Measurements from ENCODE around the gene DBNL.

The DBNL gene

GRCh38 chr7:44062903-44063295 is 18.4 kb downstream of the DBNL start:
- DNase-seq (ENCODE audit: low spot score): no peak
- in situ Hi-C loops (cut with MboI; ENCODE audit: low sequenced_read_pairs, unreplicated experiment): no loop called here
- no peak for TF ChIP-seq CTCF (IDR thresholded peaks at IDR 0.05; ENCODE audit: borderline replicate concordance, control extremely low read depth, extremely low read depth, insufficient read depth, missing control alignments)

DNA sequence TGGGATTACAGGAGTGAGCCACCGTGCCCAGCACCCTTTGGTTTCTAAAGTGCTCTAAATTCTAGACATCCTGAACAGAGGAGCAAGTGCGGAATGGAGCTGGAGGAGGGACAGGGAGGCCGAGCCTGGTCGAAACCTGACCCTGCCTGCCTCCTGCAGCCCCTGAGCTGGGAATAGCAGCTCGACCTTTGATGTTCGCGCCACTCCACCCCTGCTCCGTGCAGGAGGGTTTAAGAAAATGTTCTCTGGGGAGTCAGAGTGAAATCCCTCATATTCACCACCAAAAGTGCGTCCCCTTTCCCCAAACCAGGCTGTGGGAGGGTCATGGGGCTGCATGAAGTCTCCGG is 19.0 kb downstream of the DBNL start:
- no peak for DNase-seq (ENCODE audit: low spot score)
- no peak for TF ChIP-seq CTCF (IDR thresholded peaks at IDR 0.05; ENCODE audit: borderline replicate concordance, control extremely low read depth, extremely low read depth, insufficient read depth, missing control alignments)

GRCh38 chr7:44063894-44064651 is 19.6 kb downstream of the DBNL start:
- in situ Hi-C loops (cut with MboI; ENCODE audit: low sequenced_read_pairs, unreplicated experiment): no loop called here
- no peak for TF ChIP-seq CTCF (IDR thresholded peaks at IDR 0.05; ENCODE audit: borderline replicate concordance, control extremely low read depth, extremely low read depth, insufficient read depth, missing control alignments)
- no peak for DNase-seq (ENCODE audit: low spot score)

More for the DNA sequence above, 19.0 kb downstream of the DBNL start:
- in situ Hi-C loops (cut with MboI; ENCODE audit: low sequenced_read_pairs, unreplicated experiment): no loop called here

- in situ Hi-C loops (cut with MboI; ENCODE audit: low sequenced_read_pairs, unreplicated experiment): no loop called here
- DNase-seq (ENCODE audit: low spot score): no peak
- TF ChIP-seq CTCF (IDR thresholded peaks at IDR 0.05; ENCODE audit: borderline replicate concordance, control extremely low read depth, extremely low read depth, insufficient read depth, missing control alignments): no peak
Measured at GRCh38 chr7:44064791-44065430, 20.4 kb downstream of the DBNL start.

DNA sequence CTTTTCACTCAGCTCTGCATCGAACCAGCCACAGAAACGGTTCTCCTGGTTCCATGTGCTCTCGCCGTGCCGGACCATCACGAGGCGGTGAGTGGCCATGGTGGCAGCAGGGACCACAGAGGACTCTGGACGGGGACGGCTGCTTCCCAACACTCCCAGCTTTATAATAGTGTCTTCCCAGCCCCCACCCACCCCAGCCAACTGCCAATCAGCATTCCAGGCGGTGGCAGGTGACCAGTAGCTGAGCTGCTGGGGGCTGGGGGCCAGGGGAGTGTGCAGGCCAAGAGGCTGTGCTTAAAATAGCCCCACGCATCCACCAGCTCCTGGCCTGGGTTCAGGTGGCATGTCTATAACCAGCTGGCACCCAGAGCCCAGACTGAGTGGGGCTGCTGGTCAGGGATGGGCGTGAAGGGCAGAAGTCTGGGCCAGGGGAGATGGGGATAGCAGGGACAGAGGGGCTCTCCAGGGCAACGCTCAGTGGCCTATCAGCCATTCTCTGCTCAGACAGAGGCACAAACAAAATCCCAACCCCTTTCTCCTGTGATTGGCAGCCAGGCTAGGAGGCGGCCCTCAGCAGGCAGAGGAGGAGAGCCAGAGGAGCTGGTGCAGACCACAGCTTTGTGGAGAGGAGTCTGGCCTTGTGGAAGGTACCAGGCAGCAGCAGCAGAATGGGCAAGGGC is 21.1 kb downstream of the DBNL start, which contains the start of gene PGAM2:
TSS of gene PGAM2 (minus strand) at position 137 of the 680 bp plus-strand sequence. CDS start at position 99, 38 bp downstream.
- no peak for TF ChIP-seq CTCF (IDR thresholded peaks at IDR 0.05; ENCODE audit: borderline replicate concordance, control extremely low read depth, extremely low read depth, insufficient read depth, missing control alignments)
- in situ Hi-C loops (cut with MboI; ENCODE audit: low sequenced_read_pairs, unreplicated experiment): no loop called here
- no peak for DNase-seq (ENCODE audit: low spot score)

DNA sequence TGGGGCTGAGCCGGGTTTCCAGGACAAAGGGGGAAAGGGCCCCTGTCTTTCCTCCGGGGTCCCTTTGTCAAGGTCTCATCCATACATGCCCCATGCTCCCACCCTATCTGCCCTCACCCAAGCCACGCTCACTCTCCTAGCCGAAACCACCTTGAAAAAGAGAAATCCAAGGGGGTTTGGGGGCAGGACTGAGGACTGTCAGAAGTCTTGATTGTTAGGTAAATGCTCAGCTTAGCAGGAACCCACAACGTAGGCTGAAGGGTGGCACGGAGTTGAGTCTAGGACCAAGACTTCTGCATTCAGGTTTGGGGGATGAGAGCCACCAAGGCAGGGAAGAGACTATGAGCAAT is 21.6 kb downstream of the DBNL start:
- DNase-seq (ENCODE audit: low spot score): no peak
- no peak for TF ChIP-seq CTCF (IDR thresholded peaks at IDR 0.05; ENCODE audit: borderline replicate concordance, control extremely low read depth, extremely low read depth, insufficient read depth, missing control alignments)
- in situ Hi-C loops (cut with MboI; ENCODE audit: low sequenced_read_pairs, unreplicated experiment): no loop called here

Data from GM13976 (cell line).